ENCODE data around the gene CTBP1.
"Not testable (repeated sequence)": the region's sequence is repeated elsewhere in the genome, so short reads cannot be mapped to it uniquely, and the experiment has no call there.

CTBP1 gene

GRCh38 chr4:1248245-1249147, at the start of gene CTBP1:
CTBP1 (minus strand) TSS chr4:1249130; CDS start chr4:1241331, 7,799 bp downstream.
- DNase-seq = no peak

GRCh38 chr4:1298461-1298860, 49.5 kb upstream of the CTBP1 start:
- no peak for DNase-seq

DNA sequence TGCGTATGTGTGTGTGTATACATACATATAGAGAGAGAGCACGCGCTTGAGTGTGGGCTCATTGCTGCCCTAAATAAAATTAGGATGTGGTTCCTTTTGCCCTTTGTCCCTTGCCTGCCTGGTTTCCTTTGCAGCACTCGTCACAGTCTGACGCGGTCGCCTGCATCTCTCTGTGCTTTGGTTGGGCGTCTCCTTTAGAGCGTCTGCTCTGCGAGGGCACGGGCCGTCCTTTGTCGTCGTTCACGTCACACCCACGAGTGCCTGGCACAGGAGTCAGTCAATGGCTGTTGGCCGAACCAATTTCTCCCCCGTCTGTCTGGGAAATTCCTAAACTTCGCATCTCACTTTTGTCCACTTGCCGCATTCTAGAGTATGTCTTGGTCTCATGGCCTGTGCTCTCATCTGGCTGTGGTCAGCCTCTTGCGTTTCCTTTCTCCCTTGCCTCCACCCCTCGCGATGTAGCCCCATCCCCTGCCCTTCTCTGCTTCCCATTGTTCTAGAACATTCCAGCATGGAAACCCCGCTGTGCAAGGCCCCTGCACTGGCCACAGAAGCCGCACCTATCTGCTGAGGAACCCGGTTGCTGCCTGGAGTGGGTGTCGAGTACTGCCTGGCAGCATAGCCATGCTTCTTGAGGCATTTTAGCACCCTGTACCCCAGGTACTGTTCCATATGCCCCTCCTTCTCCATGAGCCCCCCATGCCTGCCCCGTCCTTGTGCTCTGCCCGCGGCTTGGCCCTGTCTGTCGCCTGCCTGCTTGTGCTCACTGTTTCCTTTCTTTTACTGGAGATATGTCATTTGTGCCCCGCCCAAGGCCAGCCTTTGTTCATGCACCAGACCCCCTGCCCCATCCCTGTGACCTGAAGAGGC, 48.8 kb upstream of the CTBP1 start:
- DNase-seq = no peak

GRCh38 chr4:1297023-1297395, 48.1 kb upstream of the CTBP1 start:
- DNase-seq = no peak

- no peak for DNase-seq
These were observed 47.5 kb upstream of the CTBP1 start for GRCh38 chr4:1296324-1297022.

GRCh38 chr4:1295405-1296055, 46.6 kb upstream of the CTBP1 start:
- no peak for DNase-seq

- DNase-seq = no peak
These were observed 46.0 kb upstream of the CTBP1 start for GRCh38 chr4:1294891-1295290.

GRCh38 chr4:1294424-1294823, 45.5 kb upstream of the CTBP1 start:
- no peak for DNase-seq

GRCh38 chr4:1293991-1294390, 45.1 kb upstream of the CTBP1 start:
- no peak for DNase-seq

DNA sequence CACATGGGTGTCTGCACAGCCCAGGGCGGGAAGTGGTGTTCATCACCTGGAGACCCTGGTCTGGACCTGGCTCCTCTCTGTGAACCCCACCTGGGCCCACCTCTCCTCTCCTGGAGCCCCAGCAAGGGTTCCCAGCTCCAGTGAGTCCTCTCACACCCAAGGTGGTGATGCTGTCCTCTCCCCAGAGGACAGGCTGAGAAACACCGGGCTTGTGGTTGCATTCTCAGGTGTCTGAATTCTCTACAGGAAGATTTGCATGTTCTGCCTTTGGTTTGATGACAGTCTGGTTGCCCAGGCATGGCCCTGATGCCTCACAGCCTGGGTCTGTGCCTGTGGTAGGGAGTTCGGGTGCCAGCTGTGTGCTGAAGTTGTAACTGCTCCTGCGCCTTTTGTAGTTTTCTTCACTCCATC, 44.6 kb upstream of the CTBP1 start:
- DNase-seq = no peak

GRCh38 chr4:1292703-1293011, 43.7 kb upstream of the CTBP1 start:
- DNase-seq = not testable (repeated sequence)

DNA sequence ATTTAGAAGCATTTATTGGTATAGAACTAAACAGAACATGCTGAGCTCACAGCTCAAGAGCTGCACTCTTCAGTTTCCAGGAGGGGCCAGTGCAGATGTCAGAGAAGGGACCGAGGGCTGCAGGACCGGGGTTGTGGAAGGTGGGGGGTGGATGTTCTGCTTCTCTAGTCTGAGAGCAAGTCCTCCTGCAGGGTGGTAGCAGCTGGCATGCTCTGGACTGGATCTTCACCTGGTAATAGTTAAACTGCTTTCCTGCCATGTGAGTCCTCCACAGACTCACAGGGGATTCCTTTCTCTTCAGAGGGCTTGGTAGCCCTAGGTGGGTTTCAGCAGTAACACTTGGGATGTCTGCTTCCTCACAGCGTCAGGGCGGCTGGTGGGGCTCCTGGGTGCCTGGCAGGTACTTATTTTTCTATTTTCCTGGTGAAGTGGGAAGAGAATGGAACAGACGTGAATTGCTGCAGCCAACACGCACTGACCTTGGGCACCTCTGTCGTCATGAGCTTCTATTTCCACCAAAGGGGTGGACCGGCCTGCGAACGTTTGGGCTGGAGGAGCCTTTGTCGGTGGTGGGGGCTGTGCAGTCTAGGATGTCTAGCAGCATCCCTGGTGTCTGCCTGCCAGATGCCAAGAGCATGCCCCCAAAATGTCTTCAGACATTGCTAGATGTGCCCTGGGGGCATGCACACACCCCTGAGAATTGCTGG, 43.2 kb upstream of the CTBP1 start:
- DNase-seq = no peak

- no peak for DNase-seq
These were observed 42.2 kb upstream of the CTBP1 start for GRCh38 chr4:1291091-1291490.

DNA sequence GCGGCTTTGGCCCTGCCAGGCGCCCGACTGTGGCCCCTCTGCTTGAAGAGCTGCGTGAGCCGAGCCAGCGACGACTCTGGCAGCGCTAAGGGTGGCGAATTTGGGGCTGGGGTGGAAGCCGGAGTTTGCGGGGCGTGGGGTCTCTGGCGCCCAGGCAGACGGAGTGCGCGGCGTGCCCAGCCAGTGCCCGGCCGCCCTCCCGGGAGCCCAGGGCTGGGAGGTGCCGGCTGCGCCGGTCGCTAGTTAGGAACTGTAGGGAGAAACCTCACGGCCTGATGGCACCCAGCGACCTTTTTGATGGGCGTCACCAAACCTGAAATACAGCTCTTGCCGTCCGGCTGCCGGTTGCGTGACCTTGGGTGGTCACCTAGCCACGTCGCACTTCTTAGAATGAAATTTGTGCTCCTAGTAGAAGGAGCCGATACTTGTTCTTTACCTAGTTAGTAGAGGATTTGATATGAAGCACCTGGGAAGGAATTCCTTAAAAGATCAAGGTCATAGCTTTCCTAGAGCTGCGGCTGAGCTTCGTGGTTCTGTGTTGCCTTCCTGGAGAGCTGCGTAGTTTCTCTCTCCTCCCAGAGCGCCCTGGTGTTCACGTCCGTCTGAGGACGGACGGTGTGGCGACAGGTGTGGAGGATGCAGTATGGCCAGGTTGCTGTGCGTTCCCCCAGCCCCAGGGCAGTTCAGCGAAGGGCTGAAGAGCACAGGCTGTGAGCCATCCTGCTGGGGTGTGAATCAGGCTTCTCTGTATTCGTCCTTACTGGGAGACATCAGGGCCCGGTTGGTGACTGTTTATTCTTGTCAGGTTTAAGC, 41.4 kb upstream of the CTBP1 start:
- DNase-seq = no peak

DNA sequence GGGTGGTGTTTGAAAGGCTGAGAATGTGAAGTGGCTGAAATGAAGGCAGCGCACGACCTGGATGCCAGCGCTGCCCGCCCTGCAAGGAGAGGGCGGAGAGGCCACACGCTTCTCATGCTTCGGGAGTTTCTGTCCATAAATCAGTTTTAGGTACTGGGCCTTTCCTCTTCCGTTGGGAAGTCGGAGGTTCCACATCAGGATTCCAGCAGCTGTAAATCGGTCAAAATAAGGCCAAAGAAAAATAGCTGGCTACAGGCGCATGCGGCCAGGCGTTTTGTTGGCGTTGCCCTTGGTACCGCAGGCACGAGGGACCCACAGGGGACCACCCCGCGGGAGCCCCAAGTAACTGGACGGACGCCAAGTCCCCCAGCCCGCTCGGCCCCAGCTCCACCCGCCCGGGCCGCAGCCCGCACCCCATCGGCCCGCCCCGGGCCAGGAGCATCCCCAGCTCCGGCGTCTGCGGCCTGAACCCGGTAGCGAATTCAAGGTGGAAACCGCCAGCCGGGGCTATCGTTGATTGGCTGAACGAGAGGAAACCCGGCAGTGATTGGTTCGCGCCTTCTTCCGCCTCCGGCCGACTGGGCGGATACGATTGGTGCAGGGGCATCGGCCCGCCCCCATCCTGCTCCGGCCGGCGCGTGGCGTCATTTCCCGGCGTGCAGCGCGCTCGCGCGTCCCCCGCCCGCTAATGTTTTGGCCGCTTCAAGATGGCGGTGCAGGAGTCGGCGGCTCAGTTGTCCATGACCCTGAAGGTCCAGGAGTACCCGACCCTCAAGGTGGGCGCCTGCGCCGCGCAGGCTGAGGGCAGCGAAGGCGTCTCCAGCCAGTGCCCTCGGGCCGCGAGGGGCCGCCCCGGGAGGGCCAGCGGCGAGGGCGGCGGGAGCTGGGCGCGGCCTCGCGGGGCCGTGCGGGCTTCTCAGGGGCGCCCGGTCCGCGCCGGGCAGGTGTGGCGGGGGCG, 40.6 kb upstream of the CTBP1 start, which contains the start of gene MAEA:
Gene MAEA (plus strand): TSS at position 685 of the 958 bp plus-strand sequence. CDS start 23 bp downstream, at position 708.
- peak; percentile 62 for DNase-seq

- no peak for DNase-seq
These were observed 39.9 kb upstream of the CTBP1 start for GRCh38 chr4:1288786-1289185.

DNA sequence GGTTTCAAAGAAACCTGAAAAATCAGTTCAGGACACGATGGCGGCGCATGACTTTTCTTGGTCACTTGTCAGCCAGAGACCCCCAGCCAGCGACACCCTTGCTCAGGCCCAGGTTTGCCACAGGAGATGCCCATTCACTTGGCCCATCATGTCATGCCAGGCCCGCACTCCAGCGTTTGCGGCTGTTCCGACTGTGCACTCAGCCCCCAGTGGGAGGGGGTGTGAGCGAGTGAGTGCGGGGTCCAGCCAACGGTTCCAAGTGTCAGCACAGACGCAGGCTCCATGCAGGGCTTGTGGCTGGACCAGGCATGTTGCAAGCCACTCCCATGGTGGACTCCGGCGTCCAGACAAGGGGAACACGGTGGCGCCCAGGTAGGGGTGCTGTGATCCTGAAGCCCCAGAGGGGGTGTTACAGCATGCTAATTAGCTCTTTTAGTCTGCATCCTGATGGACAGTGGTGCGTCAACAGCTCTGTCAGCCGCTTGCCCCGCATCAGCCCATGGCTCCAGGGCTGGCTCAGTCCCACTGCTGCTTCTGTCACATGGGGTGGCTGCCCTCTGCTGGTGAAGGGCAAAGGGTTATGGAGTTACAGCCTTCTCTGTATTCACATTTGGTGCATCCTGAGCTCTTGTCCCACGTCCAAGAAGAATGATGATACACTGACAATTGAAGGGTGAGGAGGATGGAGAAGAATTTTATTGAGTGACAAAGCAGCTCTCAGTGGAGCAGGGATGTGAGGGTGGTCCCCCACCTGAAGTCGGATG, 37.0 kb upstream of the CTBP1 start:
- no peak for DNase-seq

DNA sequence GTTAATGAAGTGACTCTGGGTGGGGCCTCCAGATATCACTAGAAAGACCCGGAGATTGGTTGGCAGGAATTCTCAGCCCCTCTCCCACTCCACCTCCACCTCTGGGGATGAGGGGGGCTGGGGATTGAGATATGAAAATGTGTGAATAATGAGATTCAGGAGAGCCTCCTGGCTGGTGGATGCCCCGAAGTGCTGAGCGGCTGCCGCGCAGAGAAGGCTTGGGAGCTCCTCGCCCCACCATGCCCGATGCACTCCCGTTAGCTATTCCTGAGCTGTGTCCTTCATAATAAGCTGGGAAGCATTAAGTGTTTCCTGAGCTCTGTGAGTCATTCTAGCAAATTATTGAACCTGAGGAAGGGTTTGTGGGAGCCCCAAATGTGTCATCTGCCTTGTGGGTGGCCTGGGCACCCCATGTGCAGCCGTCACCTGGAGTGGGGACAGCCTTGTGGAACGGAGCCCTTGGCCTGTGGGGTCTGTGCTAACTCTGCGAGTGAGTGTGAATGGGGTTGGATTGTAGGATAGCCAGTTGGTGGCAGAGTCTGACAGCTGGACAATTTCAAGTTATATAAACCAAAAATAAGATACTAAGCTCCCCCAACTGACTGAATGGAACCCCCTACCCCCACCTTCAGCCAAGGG, 36.3 kb upstream of the CTBP1 start:
- no peak for DNase-seq

DNA sequence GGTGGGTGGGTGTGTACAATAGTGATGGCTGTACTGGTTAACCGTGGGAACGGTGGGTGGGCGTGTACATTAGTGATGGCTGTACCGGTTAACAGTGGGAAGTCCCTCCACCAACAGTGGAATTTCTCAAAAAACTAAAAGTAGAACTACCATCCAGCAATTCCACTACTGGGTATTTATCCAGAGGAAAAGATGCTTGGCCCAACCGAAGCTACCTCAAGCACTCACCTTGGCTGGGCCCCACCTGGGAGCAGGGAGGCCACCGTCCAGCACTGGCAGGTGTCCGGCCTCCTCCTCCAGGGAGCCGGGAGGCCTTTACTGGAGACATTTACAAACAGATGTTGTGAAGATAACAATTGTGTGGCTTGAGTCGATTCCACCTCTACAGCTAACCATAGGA, 34.8 kb upstream of the CTBP1 start:
- no peak for DNase-seq

All from SHP77 treated with DMSO at 0.1 percent for 48 hours (cell line).